GM06990 (cell line): Measurements from ENCODE around the gene ADPRHL1.

Experiments used
- DNase-seq: peaks from one replicate; pipeline ENCODE4 v3.0.0-alpha.2; 2011; ENCODE audit not compliant: insufficient read length; ENCODE audit errors: extremely low read depth
- H3K27me3 ChIP-seq: replicated peaks from 2 replicates; pipeline ENCODE4 v1.6.0; 2011; ENCODE audit warnings: low read length; ENCODE audit not compliant: control insufficient read depth, insufficient read depth
- H3K36me3 ChIP-seq: 2 replicates; pipeline ENCODE4 v1.5.1; 2011; ENCODE audit warnings: low read length; ENCODE audit not compliant: control insufficient read depth, insufficient read depth
- H3K4me3 ChIP-seq: replicated peaks from 2 replicates; pipeline ENCODE4 v1.5.1; 2011; ENCODE audit warnings: low read depth, mild to moderate bottlenecking, control low read depth, low read length
- TF ChIP-seq, protein P1 (sequence below): IDR thresholded peaks from 2 replicates; pipeline ENCODE4 v1.5.1; 2011; ENCODE audit warnings: low read length, control low read depth, mild to moderate bottlenecking, inconsistent platforms; ENCODE audit not compliant: insufficient read depth, poor library complexity, severe bottlenecking

The ADPRHL1 gene

DNA sequence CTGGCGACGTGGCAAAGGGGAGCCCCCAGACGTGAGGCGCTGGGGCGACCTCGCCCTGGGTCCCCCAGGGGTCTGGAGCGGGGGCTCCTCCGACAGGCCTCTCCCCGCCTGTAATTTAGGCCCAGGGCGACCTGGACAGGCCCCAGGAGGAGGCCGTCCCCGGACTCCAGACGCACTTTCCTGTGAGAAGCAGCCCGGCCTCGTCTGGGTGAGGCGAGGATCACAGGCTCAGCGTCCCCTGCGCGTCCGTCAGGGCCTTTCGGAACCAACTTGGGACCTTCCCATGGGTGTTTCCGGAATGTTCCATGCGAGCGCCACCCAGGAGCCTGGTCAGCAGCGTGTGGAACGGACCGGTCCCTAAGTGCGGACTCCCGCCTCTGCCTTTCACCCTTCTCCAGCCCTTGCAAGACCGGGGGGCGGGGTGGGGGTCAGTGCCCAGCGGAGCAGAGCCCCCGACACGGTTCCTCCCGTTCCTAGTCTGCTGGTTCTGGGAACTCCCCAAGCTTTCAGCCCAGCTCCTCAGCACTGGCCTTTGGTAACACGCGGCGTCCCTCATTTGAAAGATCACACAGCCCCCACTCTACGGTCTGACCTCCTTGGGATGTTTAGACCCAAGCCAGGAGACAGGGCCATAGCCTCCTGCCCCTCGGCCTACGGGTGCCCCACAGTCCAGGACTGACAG, 88.2 kb downstream of the ADPRHL1 start:
- TF ChIP-seq, protein P1, sequence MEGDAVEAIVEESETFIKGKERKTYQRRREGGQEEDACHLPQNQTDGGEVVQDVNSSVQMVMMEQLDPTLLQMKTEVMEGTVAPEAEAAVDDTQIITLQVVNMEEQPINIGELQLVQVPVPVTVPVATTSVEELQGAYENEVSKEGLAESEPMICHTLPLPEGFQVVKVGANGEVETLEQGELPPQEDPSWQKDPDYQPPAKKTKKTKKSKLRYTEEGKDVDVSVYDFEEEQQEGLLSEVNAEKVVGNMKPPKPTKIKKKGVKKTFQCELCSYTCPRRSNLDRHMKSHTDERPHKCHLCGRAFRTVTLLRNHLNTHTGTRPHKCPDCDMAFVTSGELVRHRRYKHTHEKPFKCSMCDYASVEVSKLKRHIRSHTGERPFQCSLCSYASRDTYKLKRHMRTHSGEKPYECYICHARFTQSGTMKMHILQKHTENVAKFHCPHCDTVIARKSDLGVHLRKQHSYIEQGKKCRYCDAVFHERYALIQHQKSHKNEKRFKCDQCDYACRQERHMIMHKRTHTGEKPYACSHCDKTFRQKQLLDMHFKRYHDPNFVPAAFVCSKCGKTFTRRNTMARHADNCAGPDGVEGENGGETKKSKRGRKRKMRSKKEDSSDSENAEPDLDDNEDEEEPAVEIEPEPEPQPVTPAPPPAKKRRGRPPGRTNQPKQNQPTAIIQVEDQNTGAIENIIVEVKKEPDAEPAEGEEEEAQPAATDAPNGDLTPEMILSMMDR: no peak
- DNase-seq: no peak
- no peaks in the 10 kb centered on the region for H3K36me3 ChIP-seq
- H3K4me3 ChIP-seq: no peak overlapping the region
- no peaks in the 10 kb centered on the region; the same call in 1 of the 2 replicates for H3K27me3 ChIP-seq

GRCh38 chr13:113364311-113364889, 88.9 kb downstream of the ADPRHL1 start:
- H3K27me3 ChIP-seq: no peaks in the 10 kb centered on the region; the same call in 1 of the 2 replicates
- H3K36me3 ChIP-seq: no peaks in the 10 kb centered on the region
- TF ChIP-seq, protein P1: no peak
- DNase-seq: no peak
- H3K4me3 ChIP-seq: no peak overlapping the region

DNA sequence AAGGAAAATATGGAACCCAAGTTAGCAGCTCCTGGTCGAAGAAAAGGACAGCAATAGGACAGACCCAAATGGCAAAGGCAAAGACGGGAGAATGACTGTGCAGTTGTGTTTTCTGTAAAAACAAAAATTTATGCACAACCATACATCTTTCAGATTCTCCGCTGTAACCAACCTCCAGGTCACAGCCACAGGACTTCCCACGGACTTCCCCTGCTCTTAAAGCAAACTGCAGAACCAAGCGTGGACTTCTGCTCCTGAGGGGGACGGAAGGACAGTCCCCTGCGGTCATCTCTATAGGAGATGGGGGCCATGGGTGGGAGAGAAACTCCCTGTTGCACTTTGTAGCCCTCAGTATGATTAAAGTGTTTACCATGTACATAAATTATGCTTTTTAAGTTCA, 91.9 kb downstream of the ADPRHL1 start:
- Histone ChIP-seq H3K27me3 (no peaks in the 10 kb centered on the region; the same call in 1 of the 2 replicates), H3K36me3 (no peaks in the 10 kb centered on the region), H3K4me3 (no peak overlapping the region)
- DNase-seq: no peak
- TF ChIP-seq, protein P1: no peak

- DNase-seq: no peak
- no peaks in the 10 kb centered on the region; the same call in 1 of the 2 replicates for H3K27me3 ChIP-seq
- H3K4me3 ChIP-seq: no peak overlapping the region
- TF ChIP-seq, protein P1: no peak
- no peaks in the 10 kb centered on the region for H3K36me3 ChIP-seq
Measured at GRCh38 chr13:113360446-113360845, 92.8 kb downstream of the ADPRHL1 start.

DNA sequence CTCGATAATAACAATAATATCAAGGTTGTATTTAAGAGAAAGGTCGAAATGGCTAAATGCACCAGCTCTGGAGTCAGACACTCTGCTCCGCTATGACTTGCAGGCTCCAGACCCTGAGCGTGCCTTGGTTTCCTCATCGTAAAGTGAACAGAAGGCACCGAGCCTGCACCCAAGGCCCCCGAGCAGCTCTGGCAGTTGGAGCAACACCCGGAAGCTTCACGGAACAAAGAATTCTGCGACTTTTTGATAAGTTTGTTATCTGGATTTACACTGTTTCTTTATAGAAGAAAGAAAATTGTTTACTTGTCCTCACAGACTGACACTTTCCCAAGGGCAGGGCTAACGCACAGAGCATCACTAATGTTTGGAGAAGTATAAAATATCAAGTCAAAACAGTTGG, 93.7 kb downstream of the ADPRHL1 start:
- TF ChIP-seq, protein P1: no peak
- H3K4me3 ChIP-seq: no peak overlapping the region
- no peak for DNase-seq
- H3K27me3 ChIP-seq: no peaks in the 10 kb centered on the region; the same call in 1 of the 2 replicates
- H3K36me3 ChIP-seq: no peaks in the 10 kb centered on the region
